DOHH2 (cell line): ENCODE measurements around the gene HRH4.

Experiments used
- EZH2phosphoT487 ChIP-seq: fragments of 200-600 bp; sonication (generic); IDR thresholded peaks from 2 replicates; pipeline ENCODE4 v1.6.1; 2017; ENCODE audit warnings: borderline replicate concordance, mild to moderate bottlenecking, antibody characterized with exemption, low read length, moderate library complexity, mixed read lengths
- TF ChIP-seq, protein P1 (sequence below): fragments of 200-600 bp; sonication (generic); IDR thresholded peaks from one replicate; pipeline ENCODE4 v1.5.1; 2014; ENCODE audit warnings: antibody characterized with exemption, mild to moderate bottlenecking, low read depth, low read length; ENCODE audit not compliant: poor library complexity, severe bottlenecking

DNA sequence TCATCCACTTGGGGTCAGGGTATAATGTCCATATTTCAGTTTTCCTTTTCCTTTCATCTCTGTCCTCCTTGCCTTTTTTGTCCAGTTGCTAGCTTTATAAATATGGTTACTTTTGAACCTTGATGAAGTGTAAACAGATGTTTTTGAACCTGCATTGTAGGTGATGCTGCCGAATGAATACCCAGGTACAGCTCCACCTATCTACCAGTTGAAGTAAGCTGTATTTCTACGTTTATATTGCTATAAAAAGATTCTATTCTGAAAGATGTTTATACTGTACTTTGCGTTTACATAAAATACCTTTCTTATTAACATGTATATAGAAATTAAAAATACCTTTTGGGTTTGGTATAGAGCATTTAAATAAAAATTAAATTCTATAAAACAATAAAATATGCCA lies 31.7 kb upstream of the HRH4 start:
- TF ChIP-seq, protein P1, sequence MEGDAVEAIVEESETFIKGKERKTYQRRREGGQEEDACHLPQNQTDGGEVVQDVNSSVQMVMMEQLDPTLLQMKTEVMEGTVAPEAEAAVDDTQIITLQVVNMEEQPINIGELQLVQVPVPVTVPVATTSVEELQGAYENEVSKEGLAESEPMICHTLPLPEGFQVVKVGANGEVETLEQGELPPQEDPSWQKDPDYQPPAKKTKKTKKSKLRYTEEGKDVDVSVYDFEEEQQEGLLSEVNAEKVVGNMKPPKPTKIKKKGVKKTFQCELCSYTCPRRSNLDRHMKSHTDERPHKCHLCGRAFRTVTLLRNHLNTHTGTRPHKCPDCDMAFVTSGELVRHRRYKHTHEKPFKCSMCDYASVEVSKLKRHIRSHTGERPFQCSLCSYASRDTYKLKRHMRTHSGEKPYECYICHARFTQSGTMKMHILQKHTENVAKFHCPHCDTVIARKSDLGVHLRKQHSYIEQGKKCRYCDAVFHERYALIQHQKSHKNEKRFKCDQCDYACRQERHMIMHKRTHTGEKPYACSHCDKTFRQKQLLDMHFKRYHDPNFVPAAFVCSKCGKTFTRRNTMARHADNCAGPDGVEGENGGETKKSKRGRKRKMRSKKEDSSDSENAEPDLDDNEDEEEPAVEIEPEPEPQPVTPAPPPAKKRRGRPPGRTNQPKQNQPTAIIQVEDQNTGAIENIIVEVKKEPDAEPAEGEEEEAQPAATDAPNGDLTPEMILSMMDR = no peak
- no peak for TF ChIP-seq EZH2phosphoT487
